Endothelial cell (in vitro differentiated cells): Measurements from ENCODE around the gene IPO7. TPM values are rescaled to one million over a fixed set of nuclear protein-coding genes. Genes with fewer than 3 reads are reported as not detected.
A peak's percentile ranks its signal among the peaks of the same experiment; 100 is the strongest.
"Not testable (repeated sequence)": the region's sequence is repeated elsewhere in the genome, so short reads cannot be mapped to it uniquely, and the experiment has no call there.

Source experiments
- DNase-seq: peaks from one replicate; pipeline ENCODE4 v3.0.0; 2021; ENCODE audit warnings: low spot score
- H3K27ac Mint-ChIP-seq: one replicate; pipeline ENCODE4 v1.8.0; 2021; ENCODE audit warnings: mixed read lengths, inconsistent platforms; ENCODE audit not compliant: unreplicated experiment
- H3K27me3 Mint-ChIP-seq: one replicate; pipeline ENCODE4 v1.8.0; 2021; ENCODE audit warnings: mild to moderate bottlenecking, moderate library complexity, mixed read lengths, inconsistent platforms; ENCODE audit not compliant: unreplicated experiment
- H3K36me3 Mint-ChIP-seq: one replicate; pipeline ENCODE4 v1.8.0; 2021; ENCODE audit warnings: mild to moderate bottlenecking, low read depth, mixed read lengths, inconsistent platforms; ENCODE audit not compliant: unreplicated experiment
- H3K4me1 Mint-ChIP-seq: one replicate; pipeline ENCODE4 v1.8.0; 2021; ENCODE audit warnings: mild to moderate bottlenecking, mixed read lengths, inconsistent platforms; ENCODE audit not compliant: unreplicated experiment
- H3K4me3 Mint-ChIP-seq: one replicate; pipeline ENCODE4 v1.8.0; 2021; ENCODE audit warnings: mild to moderate bottlenecking, mixed read lengths, inconsistent platforms; ENCODE audit not compliant: unreplicated experiment
- H3K9me3 Mint-ChIP-seq: one replicate; pipeline ENCODE4 v1.8.0; 2021; ENCODE audit warnings: mixed read lengths, inconsistent platforms; ENCODE audit not compliant: unreplicated experiment
- total RNA-seq: library from RNA; stranded (reverse); fragmentation: NEBNext Ultra II Directional; extraction: Animal tissue kit (Norgen Biotek cat#: 25700); gene quantifications from one replicate; pipeline ENCODE4 v1.2.1, GENCODE V29; 2021; ENCODE audit not compliant: unreplicated experiment
- TF ChIP-seq, protein P1 (sequence below): fragments of 200-600 bp; sonication (generic); IDR thresholded peaks from one replicate; pipeline ENCODE4 v1.5.0; 2021; ENCODE audit warnings: antibody characterized with exemption; ENCODE audit not compliant: unreplicated experiment

The IPO7 gene
- total RNA-seq, 1 donor from 2014 or later, result 106 TPM

DNA sequence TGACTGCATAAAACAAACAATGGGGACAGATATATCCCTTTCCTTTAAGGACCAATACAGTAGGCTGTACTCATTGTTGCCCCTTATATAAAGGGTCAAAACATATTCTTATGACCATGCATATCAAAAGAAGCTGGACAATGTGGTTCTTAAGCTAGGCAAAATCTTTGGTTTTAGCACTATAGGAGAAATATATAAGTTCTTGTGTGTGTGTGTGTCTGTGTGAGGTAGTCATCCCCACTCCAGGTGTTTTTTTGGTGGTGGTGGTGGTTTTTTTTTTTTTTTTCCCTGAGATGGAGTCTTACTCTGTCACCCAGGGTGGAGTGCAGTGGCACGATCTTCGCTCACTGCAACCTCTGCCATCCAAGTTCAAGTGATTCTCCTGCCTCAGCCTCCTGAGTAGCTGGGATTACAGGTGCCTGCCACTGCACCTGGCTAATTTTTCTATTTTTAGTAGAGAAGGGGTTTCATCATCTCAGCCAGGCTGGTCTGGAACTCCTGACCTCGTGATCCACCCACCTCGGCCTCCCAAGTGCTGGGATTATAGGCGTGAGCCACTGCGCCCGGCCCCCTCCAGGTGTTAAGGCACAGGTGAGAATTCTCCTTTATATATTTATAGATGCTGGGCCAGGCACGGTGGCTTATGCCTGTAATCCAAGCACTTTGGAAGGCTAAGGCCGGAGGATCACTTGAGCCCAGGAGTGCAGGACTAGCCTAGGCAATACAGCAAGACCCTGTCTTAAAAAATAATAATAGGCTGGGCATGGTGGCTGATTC, 64.3 kb downstream of the IPO7 start:
- Mint-ChIP-seq H3K4me1 (no peaks in the 10 kb centered on the region), H3K27me3 (peaks cover 5% of the 10 kb centered on the region), H3K4me3 (no peak overlapping the region), H3K27ac (no peak overlapping the region), H3K36me3 (peaks cover 6% of the 10 kb centered on the region), H3K9me3 (no peaks in the 10 kb centered on the region)
- DNase-seq, result no peak
- TF ChIP-seq, protein P1, sequence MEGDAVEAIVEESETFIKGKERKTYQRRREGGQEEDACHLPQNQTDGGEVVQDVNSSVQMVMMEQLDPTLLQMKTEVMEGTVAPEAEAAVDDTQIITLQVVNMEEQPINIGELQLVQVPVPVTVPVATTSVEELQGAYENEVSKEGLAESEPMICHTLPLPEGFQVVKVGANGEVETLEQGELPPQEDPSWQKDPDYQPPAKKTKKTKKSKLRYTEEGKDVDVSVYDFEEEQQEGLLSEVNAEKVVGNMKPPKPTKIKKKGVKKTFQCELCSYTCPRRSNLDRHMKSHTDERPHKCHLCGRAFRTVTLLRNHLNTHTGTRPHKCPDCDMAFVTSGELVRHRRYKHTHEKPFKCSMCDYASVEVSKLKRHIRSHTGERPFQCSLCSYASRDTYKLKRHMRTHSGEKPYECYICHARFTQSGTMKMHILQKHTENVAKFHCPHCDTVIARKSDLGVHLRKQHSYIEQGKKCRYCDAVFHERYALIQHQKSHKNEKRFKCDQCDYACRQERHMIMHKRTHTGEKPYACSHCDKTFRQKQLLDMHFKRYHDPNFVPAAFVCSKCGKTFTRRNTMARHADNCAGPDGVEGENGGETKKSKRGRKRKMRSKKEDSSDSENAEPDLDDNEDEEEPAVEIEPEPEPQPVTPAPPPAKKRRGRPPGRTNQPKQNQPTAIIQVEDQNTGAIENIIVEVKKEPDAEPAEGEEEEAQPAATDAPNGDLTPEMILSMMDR, result no peak

DNA sequence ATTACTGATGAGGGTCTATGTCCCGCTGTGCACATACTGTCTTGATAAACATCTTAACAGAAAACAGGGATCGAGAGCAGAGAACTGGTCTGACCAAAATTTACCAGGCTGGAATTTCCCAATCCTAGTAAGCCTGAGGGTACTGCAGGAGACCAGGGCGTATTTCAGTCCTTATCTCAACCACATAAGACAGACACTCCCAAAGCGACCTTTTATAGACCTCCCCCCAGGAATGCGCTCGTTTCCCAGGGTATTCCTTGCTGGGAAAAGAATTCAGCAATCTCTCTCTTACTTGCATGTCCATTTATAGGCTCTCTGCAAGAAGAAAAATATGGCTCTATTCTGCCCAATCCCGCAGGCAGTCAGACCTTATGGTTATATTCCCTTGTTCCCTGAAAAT, 67.6 kb downstream of the IPO7 start:
- H3K4me1 Mint-ChIP-seq, H3K27ac Mint-ChIP-seq, H3K27me3 Mint-ChIP-seq, H3K9me3 Mint-ChIP-seq, H3K36me3 Mint-ChIP-seq: not testable (repeated sequence)
- H3K4me3 Mint-ChIP-seq, result peak overlapping the region; percentile 32
- DNase-seq, result peak; percentile 11

DNA sequence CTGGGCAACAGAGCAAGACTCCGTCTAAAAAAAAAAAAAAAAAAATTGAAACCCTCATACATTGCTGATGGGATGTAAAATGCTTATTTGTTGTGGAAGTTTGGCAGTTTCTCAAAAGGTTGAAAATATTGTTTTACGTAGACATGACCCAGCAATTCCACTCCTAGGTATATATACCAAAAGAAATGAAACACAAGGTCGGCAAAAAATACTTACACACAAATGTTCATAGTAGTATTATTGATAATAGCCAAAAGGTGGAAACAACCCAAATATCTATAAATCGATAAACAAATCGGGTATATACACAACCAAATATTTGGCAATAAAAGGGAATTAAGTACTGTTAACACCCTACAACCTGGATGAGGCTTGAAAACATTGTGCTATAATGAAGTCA, 71.3 kb downstream of the IPO7 start:
- H3K27ac Mint-ChIP-seq, result no peak overlapping the region
- DNase-seq, result no peak
- H3K4me3 Mint-ChIP-seq, result peak overlapping the region; percentile 17
- H3K27me3 Mint-ChIP-seq, result peaks cover 7% of the 10 kb centered on the region
- TF ChIP-seq, protein P1, result no peak
- H3K9me3 Mint-ChIP-seq, result no peaks in the 10 kb centered on the region
- H3K4me1 Mint-ChIP-seq, result peaks cover 6% of the 10 kb centered on the region
- no peaks in the 10 kb centered on the region for H3K36me3 Mint-ChIP-seq

DNA sequence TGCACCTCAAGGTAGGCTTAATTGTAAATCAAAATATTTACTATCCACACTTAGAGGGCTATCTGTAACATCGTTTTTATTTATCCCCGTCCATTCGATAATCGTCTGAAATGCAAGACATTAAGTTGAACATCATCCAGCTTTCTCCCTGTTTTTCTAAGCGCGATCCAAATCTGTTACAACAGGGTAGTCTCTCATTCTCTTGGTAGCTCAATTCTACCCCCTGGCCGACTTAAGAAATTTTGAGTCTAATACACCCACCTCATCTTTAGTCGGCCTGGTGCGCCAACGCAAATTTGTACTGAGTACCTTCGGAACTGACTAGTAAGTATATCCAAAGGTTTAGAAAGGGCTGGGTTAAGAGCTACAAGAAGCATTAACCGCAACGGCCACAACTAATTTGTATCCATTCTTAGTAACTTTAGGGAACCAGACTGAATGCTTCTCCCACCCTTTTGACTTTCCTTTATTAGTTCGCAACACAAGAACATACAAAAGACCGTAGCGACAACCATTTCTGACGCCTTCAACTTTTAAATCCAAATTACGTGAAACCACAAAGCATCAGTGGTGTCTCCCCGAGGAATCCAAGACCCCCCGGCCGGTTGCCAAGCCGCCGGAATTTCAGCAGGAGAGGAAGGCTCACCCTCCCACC, 75.3 kb downstream of the IPO7 start:
- TF ChIP-seq, protein P1, result no peak
- no peak for DNase-seq
- no peaks in the 10 kb centered on the region for H3K9me3 Mint-ChIP-seq
- peak overlapping the region; percentile 99 for H3K4me3 Mint-ChIP-seq
- H3K27ac Mint-ChIP-seq, result peak overlapping the region; percentile 99
- H3K4me1 Mint-ChIP-seq, result peaks cover 16% of the 10 kb centered on the region
- H3K36me3 Mint-ChIP-seq, result peaks cover 3% of the 10 kb centered on the region
- peaks cover 8% of the 10 kb centered on the region for H3K27me3 Mint-ChIP-seq

DNA sequence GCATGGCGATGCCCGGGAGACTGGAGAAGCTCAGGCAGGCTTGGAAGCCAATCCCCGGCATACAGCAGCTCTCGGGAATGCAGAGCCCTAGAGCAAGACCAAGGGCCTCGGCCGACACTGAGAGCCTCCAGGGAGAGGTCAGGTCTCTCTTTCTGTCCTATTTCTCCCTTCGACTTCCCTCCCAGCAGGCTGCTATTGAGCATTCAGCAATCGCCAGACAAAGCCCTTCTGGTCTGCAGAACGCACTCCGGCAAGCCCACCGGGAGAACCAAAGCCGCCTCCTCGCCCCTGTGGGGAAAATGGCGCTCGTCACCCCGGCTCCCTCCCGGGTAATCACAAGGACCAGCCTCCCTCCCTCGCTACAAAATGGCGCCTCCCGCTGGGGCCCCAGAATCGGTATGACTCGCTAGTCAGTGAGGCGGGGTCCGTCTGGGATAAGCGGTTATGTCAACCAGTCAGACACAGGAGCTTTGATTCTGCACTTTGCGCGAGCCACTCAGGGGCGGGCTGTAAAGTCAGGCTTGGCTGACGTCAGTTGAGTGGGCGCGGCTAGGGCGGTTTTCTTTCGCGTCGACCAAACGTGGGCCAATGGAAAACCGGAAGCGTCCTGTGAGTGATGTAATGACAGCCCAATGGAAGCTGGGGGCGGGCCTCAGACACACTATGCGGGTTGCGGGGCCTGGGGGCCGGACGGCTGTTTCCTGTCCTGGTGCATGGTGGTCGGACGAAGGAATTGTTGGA, 76.0 kb downstream of the IPO7 start, which contains the start of gene ZNF143:
TSS of gene ZNF143 (plus strand) at position 691 of the 741 bp plus-strand sequence. CDS start 10,297 bp downstream, outside the sequence.
- DNase-seq, result peak; percentile 98
- peaks cover 16% of the 10 kb centered on the region for H3K4me1 Mint-ChIP-seq
- H3K36me3 Mint-ChIP-seq, result peaks cover 3% of the 10 kb centered on the region
- peaks cover 8% of the 10 kb centered on the region for H3K27me3 Mint-ChIP-seq
- peak within 1 kb of the TSS; percentile 99 for H3K4me3 Mint-ChIP-seq
- H3K9me3 Mint-ChIP-seq, result no peaks in the 10 kb centered on the region
- peak within 1 kb of the TSS; percentile 99 for H3K27ac Mint-ChIP-seq
- TF ChIP-seq, protein P1, result no peak
